Endothelial cell (in vitro differentiated cells): ENCODE measurements around the gene KLRC2. TPM values are rescaled to one million over a fixed set of nuclear protein-coding genes. Genes with fewer than 3 reads are reported as not detected.
"Not testable (repeated sequence)": the region's sequence is repeated elsewhere in the genome, so short reads cannot be mapped to it uniquely, and the experiment has no call there.

Experiments used
- DNase-seq: peaks from one replicate; pipeline ENCODE4 v3.0.0; 2021; ENCODE audit warnings: low spot score
- H3K27ac Mint-ChIP-seq: one replicate; pipeline ENCODE4 v1.8.0; 2021; ENCODE audit warnings: mixed read lengths, inconsistent platforms; ENCODE audit not compliant: unreplicated experiment
- H3K27me3 Mint-ChIP-seq: one replicate; pipeline ENCODE4 v1.8.0; 2021; ENCODE audit warnings: mild to moderate bottlenecking, moderate library complexity, mixed read lengths, inconsistent platforms; ENCODE audit not compliant: unreplicated experiment
- H3K36me3 Mint-ChIP-seq: one replicate; pipeline ENCODE4 v1.8.0; 2021; ENCODE audit warnings: mild to moderate bottlenecking, low read depth, mixed read lengths, inconsistent platforms; ENCODE audit not compliant: unreplicated experiment
- H3K4me1 Mint-ChIP-seq: one replicate; pipeline ENCODE4 v1.8.0; 2021; ENCODE audit warnings: mild to moderate bottlenecking, mixed read lengths, inconsistent platforms; ENCODE audit not compliant: unreplicated experiment
- H3K4me3 Mint-ChIP-seq: one replicate; pipeline ENCODE4 v1.8.0; 2021; ENCODE audit warnings: mild to moderate bottlenecking, mixed read lengths, inconsistent platforms; ENCODE audit not compliant: unreplicated experiment
- H3K9me3 Mint-ChIP-seq: one replicate; pipeline ENCODE4 v1.8.0; 2021; ENCODE audit warnings: mixed read lengths, inconsistent platforms; ENCODE audit not compliant: unreplicated experiment
- CTCF ChIP-seq: fragments of 200-600 bp; sonication (generic); IDR thresholded peaks from one replicate; pipeline ENCODE4 v1.5.0; 2021; ENCODE audit warnings: antibody characterized with exemption; ENCODE audit not compliant: unreplicated experiment
- long read RNA-seq: library from polyadenylated mRNA; unstranded; transcript quantifications from one replicate; pipeline ENCODE4 v2.0.0, GENCODE V29; 2020; ENCODE audit not compliant: unreplicated experiment
- total RNA-seq: library from RNA; stranded (reverse); fragmentation: NEBNext Ultra II Directional; extraction: Animal tissue kit (Norgen Biotek cat#: 25700); gene quantifications from one replicate; pipeline ENCODE4 v1.2.1, GENCODE V29; 2021; ENCODE audit not compliant: unreplicated experiment

The KLRC2 gene
- total RNA-seq, result not detected
- long read RNA-seq, result 0 reads

- not testable (repeated sequence) for H3K27ac Mint-ChIP-seq
Observed at GRCh38 chr12:10435816-10436215, at the start of gene KLRC2. Gene KLRC2 (minus strand): TSS chr12:10436010. CDS start chr12:10435986, 24 bp downstream.

GRCh38 chr12:10481901-10482300, 46.1 kb upstream of the KLRC2 start:
- not testable (repeated sequence) for H3K27ac Mint-ChIP-seq, H3K9me3 Mint-ChIP-seq, H3K36me3 Mint-ChIP-seq, H3K27me3 Mint-ChIP-seq, H3K4me3 Mint-ChIP-seq, H3K4me1 Mint-ChIP-seq, DNase-seq

More at GRCh38 chr12:10435816-10436215, at the start of gene KLRC2:
- H3K4me3 Mint-ChIP-seq, H3K36me3 Mint-ChIP-seq, H3K4me1 Mint-ChIP-seq, H3K9me3 Mint-ChIP-seq, H3K27me3 Mint-ChIP-seq: not testable (repeated sequence)
- peak; percentile 5 for DNase-seq

- not testable (repeated sequence) for H3K27me3 Mint-ChIP-seq, H3K27ac Mint-ChIP-seq, DNase-seq, H3K4me3 Mint-ChIP-seq, H3K36me3 Mint-ChIP-seq, H3K4me1 Mint-ChIP-seq, H3K9me3 Mint-ChIP-seq
Observed at GRCh38 chr12:10472808-10473207, 37.0 kb upstream of the KLRC2 start.

GRCh38 chr12:10469701-10470100, 33.9 kb upstream of the KLRC2 start:
- Mint-ChIP-seq H3K4me3 (no peak overlapping the region), H3K27ac (no peak overlapping the region)

GRCh38 chr12:10466311-10466710, 30.5 kb upstream of the KLRC2 start:
- Mint-ChIP-seq H3K36me3 (no peaks in the 10 kb centered on the region), H3K9me3 (no peaks in the 10 kb centered on the region), H3K27ac (no peak overlapping the region), H3K4me3 (no peak overlapping the region), H3K4me1 (no peaks in the 10 kb centered on the region), H3K27me3 (no peaks in the 10 kb centered on the region)
- TF ChIP-seq CTCF, result no peak
- DNase-seq, result no peak

More at GRCh38 chr12:10469701-10470100, 33.9 kb upstream of the KLRC2 start:
- Mint-ChIP-seq H3K36me3 (no peaks in the 10 kb centered on the region), H3K4me1 (no peaks in the 10 kb centered on the region), H3K9me3 (no peaks in the 10 kb centered on the region), H3K27me3 (no peaks in the 10 kb centered on the region)
- TF ChIP-seq CTCF, result no peak
- DNase-seq, result no peak

- no peak for DNase-seq
- TF ChIP-seq CTCF, result no peak
- Mint-ChIP-seq H3K36me3 (no peaks in the 10 kb centered on the region), H3K27me3 (no peaks in the 10 kb centered on the region), H3K9me3 (no peaks in the 10 kb centered on the region), H3K27ac (no peak overlapping the region), H3K4me3 (no peak overlapping the region), H3K4me1 (no peaks in the 10 kb centered on the region)
Observed at GRCh38 chr12:10457760-10458159, 21.9 kb upstream of the KLRC2 start.

- no peak overlapping the region for H3K4me3 Mint-ChIP-seq
- H3K27ac Mint-ChIP-seq, result no peak overlapping the region
- H3K9me3 Mint-ChIP-seq, result no peaks in the 10 kb centered on the region
- no peaks in the 10 kb centered on the region for H3K27me3 Mint-ChIP-seq
- TF ChIP-seq CTCF, result no peak
- H3K4me1 Mint-ChIP-seq, result no peaks in the 10 kb centered on the region
- no peaks in the 10 kb centered on the region for H3K36me3 Mint-ChIP-seq
- no peak for DNase-seq
Observed at GRCh38 chr12:10456856-10457255, 21.0 kb upstream of the KLRC2 start.
